RCC 7860 (cell line): Measurements from ENCODE around the gene IRF4.

Source experiments
- DNase-seq: peaks from one replicate; pipeline ENCODE4 v3.0.0-alpha.2; 2015; ENCODE audit warnings: low spot score
- FAIRE-seq: peaks from 2 replicates; lab custom pipeline; 2012; peaks lifted over from hg19 to GRCh38; lab: Jason Lieb, UNC

The IRF4 gene

GRCh38 chr6:395432-396125 is 4.0 kb downstream of the IRF4 start:
- FAIRE-seq (no peak), DNase-seq (no peak)

GRCh38 chr6:396126-396520 is 4.6 kb downstream of the IRF4 start:
- no peak for DNase-seq
- FAIRE-seq: no peak

GRCh38 chr6:397056-397455 is 5.5 kb downstream of the IRF4 start:
- FAIRE-seq: no peak
- DNase-seq: no peak

GRCh38 chr6:397604-398003 is 6.1 kb downstream of the IRF4 start:
- DNase-seq (no peak), FAIRE-seq (no peak)

- FAIRE-seq: no peak
Observed at GRCh38 chr6:398065-398464, 6.5 kb downstream of the IRF4 start.

GRCh38 chr6:398558-399078 is 7.1 kb downstream of the IRF4 start:
- FAIRE-seq (no peak), DNase-seq (no peak)

More at GRCh38 chr6:398065-398464, 6.5 kb downstream of the IRF4 start:
- DNase-seq: no peak

GRCh38 chr6:399785-400534 is 8.4 kb downstream of the IRF4 start:
- FAIRE-seq (no peak), DNase-seq (no peak)

GRCh38 chr6:400815-401214 is 9.3 kb downstream of the IRF4 start:
- FAIRE-seq (no peak), DNase-seq (no peak)

GRCh38 chr6:401239-401993 is 9.9 kb downstream of the IRF4 start:
- FAIRE-seq (no peak), DNase-seq (no peak)

GRCh38 chr6:401994-402640 is 10.6 kb downstream of the IRF4 start:
- FAIRE-seq: no peak

GRCh38 chr6:402901-403658 is 11.5 kb downstream of the IRF4 start:
- no peak for DNase-seq
- no peak for FAIRE-seq

More at GRCh38 chr6:401994-402640, 10.6 kb downstream of the IRF4 start:
- no peak for DNase-seq

GRCh38 chr6:403659-404655 is 12.4 kb downstream of the IRF4 start:
- DNase-seq (no peak), FAIRE-seq (no peak)

GRCh38 chr6:404685-405423 is 13.3 kb downstream of the IRF4 start:
- DNase-seq: no peak
- FAIRE-seq: no peak

GRCh38 chr6:408148-408547 is 16.6 kb downstream of the IRF4 start:
- DNase-seq (no peak), FAIRE-seq (no peak)

- DNase-seq: no peak
- no peak for FAIRE-seq
Observed at GRCh38 chr6:408599-409102, 17.1 kb downstream of the IRF4 start.

GRCh38 chr6:409370-409972 is 17.9 kb downstream of the IRF4 start:
- FAIRE-seq: no peak
- DNase-seq: no peak

- no peak for DNase-seq
- no peak for FAIRE-seq
Observed at GRCh38 chr6:410555-411395, 19.2 kb downstream of the IRF4 start.
